ENCODE data around the gene MVD. TPM values are rescaled to one million over a fixed set of nuclear protein-coding genes. Genes with fewer than 3 reads are reported as not detected.
A peak's percentile ranks its signal among the peaks of the same experiment; 100 is the strongest.

MVD gene
- total and polyA plus RNA-seq, 2 of the 4 experiments (the other 2 are of a cell fraction): 18.3 to 28.4 TPM

DNA sequence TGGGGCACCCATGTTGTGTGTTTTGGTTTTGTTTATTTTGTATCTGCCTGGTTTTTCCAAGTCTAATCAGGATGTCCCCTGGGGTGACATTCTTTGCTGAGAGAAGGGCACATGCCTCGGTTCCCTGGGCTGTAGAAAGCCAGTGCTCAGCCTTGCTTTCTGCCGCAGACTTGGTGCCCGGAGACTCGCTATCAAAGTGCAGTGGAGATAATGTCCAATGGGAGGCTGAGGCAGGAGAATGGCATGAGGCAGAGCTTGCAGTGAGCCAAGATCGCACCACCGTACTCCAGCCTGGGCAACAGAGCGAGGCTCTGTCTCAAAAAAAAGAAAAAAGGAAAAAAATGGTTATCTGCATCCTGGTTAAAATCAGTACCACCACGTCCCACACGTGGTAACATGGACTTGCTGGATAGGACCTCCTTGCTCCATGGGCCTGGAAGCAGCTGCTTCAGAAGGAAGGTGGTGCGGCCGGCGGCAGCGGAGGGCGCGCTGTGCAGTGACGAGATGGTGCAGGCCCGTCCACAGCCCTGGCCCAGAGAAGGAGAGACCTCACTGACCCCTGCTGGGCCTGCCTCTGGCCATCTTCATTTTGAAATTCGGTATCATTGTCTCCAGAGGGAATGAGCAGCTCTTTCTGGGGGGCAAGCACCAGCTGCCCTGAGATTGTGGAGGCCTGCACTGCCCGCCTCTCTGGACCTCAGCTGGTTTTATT lies 43.8 kb downstream of the MVD start (continued):
- no peak for TF ChIP-seq NFE2L2 (IDR thresholded peaks at IDR 0.05; ENCODE audit: low read depth, low read length)

DNA sequence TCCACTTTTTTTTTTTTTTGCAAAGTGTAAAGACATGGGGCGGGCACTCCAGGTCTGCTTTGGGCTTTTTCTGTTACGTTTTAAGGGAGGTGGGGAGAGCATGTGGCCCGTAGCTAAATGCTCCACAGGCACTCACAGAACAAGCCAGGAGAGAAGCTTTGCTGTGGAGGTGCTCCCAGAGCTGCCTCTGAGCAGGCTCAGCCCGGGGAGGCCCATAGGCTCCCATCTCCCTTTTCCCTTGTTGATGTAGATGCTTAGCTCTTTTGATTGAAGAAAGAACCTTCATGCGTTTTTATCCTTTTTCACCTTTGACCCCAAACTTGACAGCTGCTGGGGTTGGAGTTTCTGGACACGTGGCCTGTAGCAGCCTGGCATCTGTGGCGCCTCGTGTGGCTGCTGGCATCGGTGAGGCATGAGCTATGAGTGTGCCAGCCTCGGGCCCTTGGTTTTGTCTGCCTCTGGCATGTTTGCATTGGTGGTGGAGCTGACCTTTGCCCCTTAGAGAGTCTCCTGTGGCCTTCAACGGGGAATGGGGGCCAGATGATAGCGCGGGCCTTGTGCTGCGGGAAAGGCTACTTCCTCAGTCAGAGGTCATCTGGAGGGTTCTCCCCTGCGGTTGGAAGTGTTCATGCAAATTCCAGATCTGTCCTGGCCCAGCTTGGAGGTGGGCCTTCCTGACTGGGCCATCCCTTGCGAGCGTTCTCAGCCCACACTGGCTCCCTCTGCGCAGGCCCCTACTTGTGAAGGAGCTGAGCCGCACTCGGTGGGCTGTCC lies 44.5 kb downstream of the MVD start:
- dilution Hi-C loops (cut with HindIII; ENCODE audit: low sequenced_read_pairs, unreplicated experiment) (no loop called here), intact Hi-C loops (cut with micrococcal nuclease) (no loop called here), in situ Hi-C loops (cut with MboI; ENCODE audit: low sequenced_read_pairs) (no loop called here)
- Histone ChIP-seq H3K9me1 (ENCODE audit: insufficient read depth, low read length) (peaks cover 32% of the 10 kb centered on the region), H3K27me3 (ENCODE audit: control insufficient read depth, insufficient read depth, low read length) (no peaks in the 10 kb centered on the region), H3K4me1 (ENCODE audit: control insufficient read depth, insufficient read depth, low read length) (peaks cover 33% of the 10 kb centered on the region), H2AK5ac (ENCODE audit: low read depth, low read length) (no peak overlapping the region), H2BK120ac (ENCODE audit: low read depth, low read length) (0 out of 2 replicates have a peak overlapping the region, but pooled peaks have one; percentile 27), H2BK15ac (ENCODE audit: low read depth, low read length) (peak overlapping the region; percentile 29; the same call in 2 of the 3 replicates), H3K4me3 (ENCODE audit: insufficient read depth, low read depth, low read length) (no peak overlapping the region), H3K79me1 (ENCODE audit: low read depth in 1 of 2, low read length in 2 of 2) (peaks cover 8 to 87% of the 10 kb centered on the region in 2 experiments), H3K9ac (ENCODE audit: low read depth, low read length) (no peak overlapping the region), H3K4ac (ENCODE audit: low read depth, low read length) (peak overlapping the region; percentile 26; the same call in 1 of the 2 replicates), H4K8ac (ENCODE audit: low read depth in 2 of 2, low read length in 2 of 2) (peak overlapping the region in 1 of 2 experiments; percentile 43; a peak in 1 of 4 replicates), H4K20me1 (ENCODE audit: insufficient read depth, low read length) (peaks cover 89% of the 10 kb centered on the region), H3K14ac (replicated peaks; ENCODE audit: low read depth, low read length) (no peak overlapping the region), H3K56ac (ENCODE audit: extremely low read depth, insufficient read depth, low read length) (no peak overlapping the region), H2BK5ac (ENCODE audit: low read depth, low read length, poor library complexity, severe bottlenecking) (no peak overlapping the region), H2AFZ (replicated peaks; ENCODE audit: low read length, poor library complexity) (peak overlapping the region; percentile 33), H4K91ac (ENCODE audit: insufficient read depth, low read depth, low read length) (peak overlapping the region; percentile 82; the same call in 1 of the 2 replicates), H3K4me2 (ENCODE audit: low read depth, low read length) (no peak overlapping the region), H3K18ac (ENCODE audit: low read depth, low read length) (no peak overlapping the region), H3K27ac (ENCODE audit: insufficient read depth, low read length) (no peak overlapping the region), H4K5ac (ENCODE audit: low read depth, low read length) (no peak overlapping the region; the same call in 1 of the 2 replicates), H3K9me3 (ENCODE audit: control insufficient read depth, insufficient read depth, low read length) (no peaks in the 10 kb centered on the region), H2AK9ac (replicated peaks; ENCODE audit: low read depth, low read length, poor library complexity) (no peak overlapping the region), H2BK20ac (ENCODE audit: low read depth, low read length) (no peak overlapping the region; the same call in 1 of the 2 replicates), H3K23ac (ENCODE audit: low read depth, low read length) (no peak overlapping the region), H3K36me3 (ENCODE audit: control insufficient read depth, insufficient read depth, low read length) (peaks cover 22% of the 10 kb centered on the region)
- DNase-seq (peak; percentile 15), ATAC-seq (ENCODE audit: low read depth) (no peak)
- POLR2A ChIA-PET (ENCODE audit: unreplicated experiment): no interaction called here
- BruUV-seq (replicated peaks): no TSS peak
- WGBS, 2 experiments (ENCODE audit: extremely low coverage in 2 of 2, insufficient read length in 1 of 2): 79% methylated on average over 9 of the region's 20 CpGs; no CpG with 5 or more reads in 1 of the 2 experiments
- CTCF ChIA-PET: no interaction called here
- TF ChIP-seq RFX5 (IDR thresholded peaks at IDR 0.05; ENCODE audit: low read depth, low read length) (no peak), NFE2L2 (IDR thresholded peaks at IDR 0.05; ENCODE audit: low read depth, low read length) (no peak), POLR2A (IDR thresholded peaks at IDR 0.05; ENCODE audit: low read depth, low read length) (no peak), MAZ (IDR thresholded peaks at IDR 0.05; ENCODE audit: borderline replicate concordance, low read depth, low read length) (no peak), MAFK (IDR thresholded peaks at IDR 0.05; ENCODE audit: low read depth, low read length) (no peak), FOS (IDR thresholded peaks at IDR 0.05; ENCODE audit: low read depth, low read length) (no peak), BHLHE40 (IDR thresholded peaks at IDR 0.05; ENCODE audit: low read depth, low read length) (no peak), CEBPB (IDR thresholded peaks at IDR 0.05; ENCODE audit: low read depth, low read length) (no peak), RAD21 (IDR thresholded peaks at IDR 0.05; ENCODE audit: low read length) (no peak)
- TF ChIP-seq, protein P1, sequence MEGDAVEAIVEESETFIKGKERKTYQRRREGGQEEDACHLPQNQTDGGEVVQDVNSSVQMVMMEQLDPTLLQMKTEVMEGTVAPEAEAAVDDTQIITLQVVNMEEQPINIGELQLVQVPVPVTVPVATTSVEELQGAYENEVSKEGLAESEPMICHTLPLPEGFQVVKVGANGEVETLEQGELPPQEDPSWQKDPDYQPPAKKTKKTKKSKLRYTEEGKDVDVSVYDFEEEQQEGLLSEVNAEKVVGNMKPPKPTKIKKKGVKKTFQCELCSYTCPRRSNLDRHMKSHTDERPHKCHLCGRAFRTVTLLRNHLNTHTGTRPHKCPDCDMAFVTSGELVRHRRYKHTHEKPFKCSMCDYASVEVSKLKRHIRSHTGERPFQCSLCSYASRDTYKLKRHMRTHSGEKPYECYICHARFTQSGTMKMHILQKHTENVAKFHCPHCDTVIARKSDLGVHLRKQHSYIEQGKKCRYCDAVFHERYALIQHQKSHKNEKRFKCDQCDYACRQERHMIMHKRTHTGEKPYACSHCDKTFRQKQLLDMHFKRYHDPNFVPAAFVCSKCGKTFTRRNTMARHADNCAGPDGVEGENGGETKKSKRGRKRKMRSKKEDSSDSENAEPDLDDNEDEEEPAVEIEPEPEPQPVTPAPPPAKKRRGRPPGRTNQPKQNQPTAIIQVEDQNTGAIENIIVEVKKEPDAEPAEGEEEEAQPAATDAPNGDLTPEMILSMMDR (conservative IDR thresholded peaks at IDR 0.05; ENCODE audit: low read depth, low read length): no peak
- TF ChIP-seq, protein P2, sequence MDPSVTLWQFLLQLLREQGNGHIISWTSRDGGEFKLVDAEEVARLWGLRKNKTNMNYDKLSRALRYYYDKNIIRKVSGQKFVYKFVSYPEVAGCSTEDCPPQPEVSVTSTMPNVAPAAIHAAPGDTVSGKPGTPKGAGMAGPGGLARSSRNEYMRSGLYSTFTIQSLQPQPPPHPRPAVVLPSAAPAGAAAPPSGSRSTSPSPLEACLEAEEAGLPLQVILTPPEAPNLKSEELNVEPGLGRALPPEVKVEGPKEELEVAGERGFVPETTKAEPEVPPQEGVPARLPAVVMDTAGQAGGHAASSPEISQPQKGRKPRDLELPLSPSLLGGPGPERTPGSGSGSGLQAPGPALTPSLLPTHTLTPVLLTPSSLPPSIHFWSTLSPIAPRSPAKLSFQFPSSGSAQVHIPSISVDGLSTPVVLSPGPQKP (IDR thresholded peaks at IDR 0.05; ENCODE audit: borderline replicate concordance, low read depth, low read length): no peak
